ENCODE data around the gene ZNF365. TPM values are rescaled to one million over a fixed set of nuclear protein-coding genes. Genes with fewer than 3 reads are reported as not detected.

Gene ZNF365
- total and polyA plus RNA-seq, 2 of the 8 experiments (the other 6 are each of a cell fraction or from before 2014, with no cell fraction given), result 0.41 to 0.43 TPM

- Histone ChIP-seq H3K27me3 (replicated peaks in 1 of 4; ENCODE audit: control insufficient read depth in 3 of 4, extremely low read depth in 1 of 4, insufficient read depth in 3 of 4, low read length in 3 of 4) (no peaks in the 10 kb centered on the region), H3K18ac (ENCODE audit: extremely low read depth, low read length) (no peak overlapping the region), H3K4ac (replicated peaks; ENCODE audit: insufficient read length, low read depth, low read length) (no peak overlapping the region), H4K20me1 (replicated peaks in 1 of 2; ENCODE audit: control insufficient read depth in 1 of 2, insufficient read depth in 2 of 2, low read length in 2 of 2) (no peaks in the 10 kb centered on the region), H3K27ac (ENCODE audit: low read depth, low read length) (no peak overlapping the region), H2BK120ac (replicated peaks; ENCODE audit: low read depth, low read length) (no peak overlapping the region), H3K56ac (replicated peaks; ENCODE audit: insufficient read length, low read depth, low read length) (no peak overlapping the region), H3K23me2 (ENCODE audit: low read depth, low read length) (no peaks in the 10 kb centered on the region), H2AK5ac (ENCODE audit: low read depth, low read length) (no peak overlapping the region), H3K4me1 (replicated peaks in 1 of 4; ENCODE audit: control insufficient read depth in 3 of 4, insufficient read depth in 4 of 4, low read length in 3 of 4) (peaks cover 0 to 5% (median under 1%) of the 10 kb centered on the region in 4 experiments; a peak in 2 of 7 replicates), H3K4me2 (ENCODE audit: insufficient read depth in 1 of 2, low read depth in 2 of 2, low read length in 2 of 2) (no peak overlapping the region), H3K79me1 (ENCODE audit: low read depth, low read length) (no peaks in the 10 kb centered on the region), H2BK5ac (ENCODE audit: low read depth, low read length) (no peak overlapping the region), H4K8ac (ENCODE audit: extremely low read depth, insufficient read depth, low read length) (no peak overlapping the region), H2BK15ac (ENCODE audit: low read length) (no peak overlapping the region), H2BK12ac (ENCODE audit: low read depth, low read length) (no peak overlapping the region), H3K23ac (ENCODE audit: insufficient read length) (no peak overlapping the region), H3K4me3 (ENCODE audit: extremely low read depth in 1 of 4, insufficient read depth in 2 of 4, low read depth in 3 of 4, low read length in 4 of 4) (no peak overlapping the region), H3K9me3 (ENCODE audit: insufficient read depth in 2 of 2, low read depth in 1 of 2, low read length in 1 of 2) (no peaks in the 10 kb centered on the region), H2BK20ac (ENCODE audit: low read length) (no peak overlapping the region), H4K91ac (replicated peaks; ENCODE audit: insufficient read length, low read length) (no peak overlapping the region), H3K36me3 (ENCODE audit: control insufficient read depth in 2 of 4, insufficient read depth in 4 of 4, low read length in 3 of 4) (no peaks in the 10 kb centered on the region), H3K9ac (replicated peaks in 1 of 4; ENCODE audit: extremely low read depth in 1 of 4, low read depth in 3 of 4, low read length in 3 of 4) (no peak overlapping the region), H2AFZ (ENCODE audit: low read length) (no peak overlapping the region), H3K79me2 (ENCODE audit: control insufficient read depth in 1 of 2, insufficient read depth in 2 of 2, low read length in 2 of 2) (no peaks in the 10 kb centered on the region), H3K14ac (ENCODE audit: insufficient read length) (no peak overlapping the region), H4K5ac (ENCODE audit: insufficient read length, low read depth, low read length) (no peak overlapping the region)
- WGBS, 2 experiments (ENCODE audit: extremely low coverage in 1 of 2, insufficient coverage in 1 of 2, insufficient read length in 1 of 2, insufficient replicate concordance in 2 of 2, low coverage in 1 of 2, low lambda C conversion rate in 2 of 2, missing lambda C conversion rate in 1 of 2), result 90% methylated on average over 8 of the region's 8 CpGs; no CpG with 5 or more reads in 1 of the 2 experiments
- FAIRE-seq (no peak), DNase-seq (ENCODE audit: low read depth in 1 of 2, low spot score in 2 of 2) (no peak)
- CTCF ChIA-PET (ENCODE audit: partially characterized antibody), result interaction anchor here (1.0 to 1.3 kb wide), 2 partner anchors 49 to 394 kb away, joined by 3 read pairs; no protein-coding TSS in a partner anchor
- POLR2A ChIA-PET (ENCODE audit: partially characterized antibody), result no interaction called here
- TF ChIP-seq RNF2 (IDR thresholded peaks at IDR 0.05; ENCODE audit: borderline replicate concordance, low read depth, low read length, missing control alignments, poor library complexity, severe bottlenecking) (no peak), ASH2L (IDR thresholded peaks at IDR 0.05; ENCODE audit: low read length) (no peak), TAF7 (optimal IDR thresholded peaks at IDR 0.05; ENCODE audit: borderline replicate concordance, low read depth, low read length) (no peak), FOSL1 (IDR thresholded peaks at IDR 0.05; ENCODE audit: insufficient read depth, low read depth, low read length) (no peak), CBX8 (IDR thresholded peaks at IDR 0.05; ENCODE audit: borderline replicate concordance, low read depth, low read length) (no peak), POU5F1 (IDR thresholded peaks at IDR 0.05; ENCODE audit: low read depth, low read length) (no peak), MAX (IDR thresholded peaks at IDR 0.05) (no peak), CHD1 (IDR thresholded peaks at IDR 0.05; ENCODE audit: low read depth, low read length) (no peak), KDM4A (IDR thresholded peaks at IDR 0.05; ENCODE audit: low read depth, low read length, severe bottlenecking) (no peak), ATF3 (IDR thresholded peaks at IDR 0.05; ENCODE audit: insufficient read depth, low read depth, low read length) (no peak), TCF12 (IDR thresholded peaks at IDR 0.05; ENCODE audit: low read depth, low read length) (no peak), NRF1 (IDR thresholded peaks at IDR 0.05; ENCODE audit: low read depth, low read length) (no peak)
Measured at GRCh38 chr10:62442894-62443669, 68.9 kb downstream of the ZNF365 start.

Data from H1 (cell line).